ENCODE measurements around the gene PPP1R3G. TPM values are rescaled to one million over a fixed set of nuclear protein-coding genes. Genes with fewer than 3 reads are reported as not detected.
A peak's percentile ranks its signal among the peaks of the same experiment; 100 is the strongest.

Gene PPP1R3G
- total RNA-seq, 1 donor from 2014 or later = 2.5 TPM

DNA sequence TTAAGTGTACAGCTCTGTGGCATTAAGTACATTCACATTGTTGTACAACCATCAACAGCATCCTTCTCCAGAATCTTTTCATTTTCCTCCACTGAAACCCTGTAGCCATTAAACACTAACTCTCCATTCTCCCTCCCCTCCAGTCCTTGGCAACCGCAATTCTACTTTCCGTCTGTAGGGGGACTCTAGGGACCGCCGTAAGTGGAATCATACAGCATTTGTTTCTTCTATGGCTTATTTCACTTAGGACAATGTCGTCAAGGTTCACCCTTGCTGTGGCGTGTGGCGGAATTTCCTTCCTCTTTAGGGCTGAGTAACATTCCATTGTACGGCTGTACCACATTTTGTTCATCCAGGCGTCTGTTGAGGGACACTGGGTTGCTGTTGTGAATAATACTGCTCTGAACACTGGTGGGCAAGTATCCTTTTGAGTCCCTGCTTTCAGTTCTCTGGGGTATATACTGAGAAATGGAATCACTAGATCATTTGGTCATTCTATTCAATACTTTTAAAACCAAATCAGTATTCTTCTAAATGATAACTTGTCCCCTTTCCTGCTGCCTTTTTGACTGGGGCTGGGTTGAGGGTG lies 50.7 kb downstream of the PPP1R3G start:
- TF ChIP-seq, protein P1, sequence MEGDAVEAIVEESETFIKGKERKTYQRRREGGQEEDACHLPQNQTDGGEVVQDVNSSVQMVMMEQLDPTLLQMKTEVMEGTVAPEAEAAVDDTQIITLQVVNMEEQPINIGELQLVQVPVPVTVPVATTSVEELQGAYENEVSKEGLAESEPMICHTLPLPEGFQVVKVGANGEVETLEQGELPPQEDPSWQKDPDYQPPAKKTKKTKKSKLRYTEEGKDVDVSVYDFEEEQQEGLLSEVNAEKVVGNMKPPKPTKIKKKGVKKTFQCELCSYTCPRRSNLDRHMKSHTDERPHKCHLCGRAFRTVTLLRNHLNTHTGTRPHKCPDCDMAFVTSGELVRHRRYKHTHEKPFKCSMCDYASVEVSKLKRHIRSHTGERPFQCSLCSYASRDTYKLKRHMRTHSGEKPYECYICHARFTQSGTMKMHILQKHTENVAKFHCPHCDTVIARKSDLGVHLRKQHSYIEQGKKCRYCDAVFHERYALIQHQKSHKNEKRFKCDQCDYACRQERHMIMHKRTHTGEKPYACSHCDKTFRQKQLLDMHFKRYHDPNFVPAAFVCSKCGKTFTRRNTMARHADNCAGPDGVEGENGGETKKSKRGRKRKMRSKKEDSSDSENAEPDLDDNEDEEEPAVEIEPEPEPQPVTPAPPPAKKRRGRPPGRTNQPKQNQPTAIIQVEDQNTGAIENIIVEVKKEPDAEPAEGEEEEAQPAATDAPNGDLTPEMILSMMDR (conservative IDR thresholded peaks at IDR 0.05; ENCODE audit: low read depth, low read length) = peak; percentile 61
- H3K4me3 ChIP-seq (ENCODE audit: low read depth, low read length) = no peak overlapping the region
- DNase-seq (ENCODE audit: low read depth) = no peak

DNA sequence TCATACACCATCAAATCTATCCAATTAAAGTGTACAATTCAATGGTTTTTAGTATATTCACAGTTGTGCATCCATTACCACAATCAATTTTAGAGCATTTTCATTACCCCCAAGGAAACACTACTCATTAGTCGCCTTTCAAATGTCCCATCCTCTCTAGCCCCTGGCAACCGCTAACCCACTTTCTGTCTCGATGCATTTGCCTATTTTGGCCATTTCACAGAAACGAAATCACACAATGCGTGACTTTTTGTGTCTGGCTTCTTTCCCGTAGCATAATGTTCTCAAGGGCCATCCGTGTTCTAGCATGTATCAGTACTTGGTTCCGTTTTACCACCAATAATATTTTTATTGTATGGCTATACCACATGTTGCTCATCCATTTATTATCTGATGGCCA lies 51.7 kb downstream of the PPP1R3G start:
- TF ChIP-seq, protein P1 (conservative IDR thresholded peaks at IDR 0.05; ENCODE audit: low read depth, low read length) = no peak
- no peak overlapping the region for H3K4me3 ChIP-seq (ENCODE audit: low read depth, low read length)
- no peak for DNase-seq (ENCODE audit: low read depth)

Other genes with a start within 250 kb of the PPP1R3G start
- 8.5 and 16.3 TPM in 2 replicates for gene RPP40, start 81.3 kb upstream of the PPP1R3G start, total RNA-seq
- gene LYRM4, start 175.6 kb downstream of the PPP1R3G start, total RNA-seq = 17.8 and 30.7 TPM in 2 replicates
- 7.7 and 17.9 TPM in 2 replicates for gene FARS2, start 176.2 kb downstream of the PPP1R3G start, total RNA-seq

Measured in epithelial cell of proximal tubule (primary cell).